ENCODE results near the gene KRTAP10-10. TPM values are rescaled to one million over a fixed set of nuclear protein-coding genes. Genes with fewer than 3 reads are reported as not detected.
"Not testable (repeated sequence)": the region's sequence is repeated elsewhere in the genome, so short reads cannot be mapped to it uniquely, and the experiment has no call there.

Gene KRTAP10-10
- total and polyA plus RNA-seq, 2 donors, result not detected

DNA sequence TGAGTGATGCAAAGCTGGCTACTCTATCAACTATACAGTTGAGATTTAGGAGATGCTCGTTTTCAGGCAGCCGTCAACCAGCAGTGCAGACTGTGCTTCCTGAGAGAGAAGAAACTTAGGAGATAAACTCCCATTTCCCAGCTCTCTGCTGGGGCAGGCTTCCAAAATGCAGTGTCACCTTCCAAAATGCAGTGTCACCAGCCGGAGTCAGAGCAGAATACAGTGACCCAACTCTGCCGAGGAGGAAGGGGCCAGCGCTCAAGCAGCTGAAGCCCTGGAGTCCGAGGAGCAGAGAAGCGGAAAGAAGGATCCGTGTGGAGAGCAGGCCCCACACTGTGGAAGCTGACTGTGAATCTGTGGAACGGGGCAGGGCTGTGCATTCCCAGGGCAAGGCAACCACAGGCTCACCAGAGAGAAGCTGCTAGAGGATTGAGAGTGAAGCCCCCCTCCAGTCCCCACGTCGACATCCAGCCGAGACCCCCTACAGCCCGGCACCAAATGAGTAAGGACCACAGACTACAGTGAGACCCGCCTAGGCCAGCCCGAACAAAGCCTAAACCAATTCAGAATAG is 45.5 kb downstream of the KRTAP10-10 start:
- DNase-seq (ENCODE audit: extremely low spot score), result no peak
- WGBS, result 76% methylated on average over 15 of the region's 15 CpGs
- H3K4me1 ChIP-seq (ENCODE audit: insufficient read depth), result no peaks in the 10 kb centered on the region

DNA sequence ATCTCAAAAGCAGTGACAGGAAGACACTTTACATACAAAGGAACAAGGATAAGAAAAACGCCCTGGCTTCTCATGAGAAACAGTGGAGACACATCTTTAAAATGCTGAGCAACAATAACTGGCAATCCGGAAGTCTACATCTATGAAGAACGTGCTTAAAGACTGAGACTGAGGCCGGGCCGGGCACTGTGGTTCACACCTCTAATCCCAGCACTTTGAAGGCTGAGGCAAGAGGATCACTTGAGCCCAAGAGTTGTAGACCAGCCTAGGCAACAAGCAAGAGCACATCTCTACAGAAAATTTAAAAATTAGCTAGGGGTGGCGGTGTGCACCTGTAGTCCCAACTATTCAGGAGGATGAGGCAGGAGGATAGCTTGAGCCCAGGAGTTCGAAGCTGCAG is 46.9 kb downstream of the KRTAP10-10 start:
- WGBS, result 75% methylated on average over 7 of the region's 7 CpGs
- H3K4me3 ChIP-seq (ENCODE audit: low read depth, low read length), result no peak overlapping the region
- no peaks in the 10 kb centered on the region for H3K4me1 ChIP-seq (ENCODE audit: insufficient read depth)
- no peaks in the 10 kb centered on the region for H3K36me3 ChIP-seq (ENCODE audit: insufficient read depth)
- DNase-seq (ENCODE audit: extremely low spot score), result no peak
- H3K27ac ChIP-seq (ENCODE audit: low read depth), result no peak overlapping the region

More for the DNA sequence above, 45.5 kb downstream of the KRTAP10-10 start:
- Histone ChIP-seq H3K36me3 (ENCODE audit: insufficient read depth) (no peaks in the 10 kb centered on the region), H3K4me3 (ENCODE audit: low read depth, low read length) (no peak overlapping the region), H3K27ac (ENCODE audit: low read depth) (no peak overlapping the region)

DNA sequence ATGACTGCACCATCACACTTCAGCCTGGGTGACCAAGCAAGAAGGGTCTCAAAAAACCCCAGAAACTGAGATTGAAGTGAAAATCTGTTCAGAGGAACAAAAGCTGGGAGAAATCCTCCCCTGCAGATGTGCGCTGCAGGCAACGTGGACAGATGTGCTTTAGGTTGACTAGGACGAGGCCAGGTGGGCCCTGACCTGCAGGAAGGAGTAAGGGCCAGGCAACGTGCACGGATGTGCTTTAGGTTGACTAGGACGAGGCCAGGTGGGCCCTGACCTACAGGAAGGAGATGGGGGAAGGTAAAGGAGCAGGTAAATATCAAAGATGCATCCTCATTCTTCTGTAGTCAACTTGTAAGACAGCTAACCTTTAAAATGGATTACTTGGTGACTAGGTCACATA is 47.3 kb downstream of the KRTAP10-10 start:
- Histone ChIP-seq H3K4me1 (ENCODE audit: insufficient read depth) (no peaks in the 10 kb centered on the region), H3K27ac (ENCODE audit: low read depth) (no peak overlapping the region), H3K36me3 (ENCODE audit: insufficient read depth) (no peaks in the 10 kb centered on the region), H3K4me3 (ENCODE audit: low read depth, low read length) (no peak overlapping the region)
- WGBS, result 76% methylated on average over 6 of the region's 6 CpGs
- DNase-seq (ENCODE audit: extremely low spot score), result no peak

DNA sequence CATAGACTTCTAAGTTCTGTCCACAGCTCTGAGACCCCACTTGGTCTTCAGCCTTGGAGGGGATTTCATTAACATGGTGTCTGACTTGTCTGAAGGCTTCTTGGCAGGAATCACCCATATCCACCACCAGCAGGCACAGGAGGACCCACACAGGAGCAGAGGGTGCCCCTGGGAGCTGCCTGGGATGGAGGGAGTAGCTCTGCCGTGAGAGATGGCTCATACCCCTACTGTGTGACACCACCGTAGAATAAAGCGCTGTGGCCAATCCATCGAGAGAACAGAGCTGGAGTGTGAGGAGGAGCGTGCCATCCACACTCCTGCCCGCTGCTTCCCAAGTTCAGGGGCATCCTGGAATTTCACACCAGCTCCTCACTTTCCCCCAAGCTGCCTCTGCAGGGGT is 47.9 kb downstream of the KRTAP10-10 start:
- not testable (repeated sequence) for DNase-seq (ENCODE audit: extremely low spot score); H3K4me3 ChIP-seq (ENCODE audit: low read depth, low read length); H3K36me3 ChIP-seq (ENCODE audit: insufficient read depth); H3K27ac ChIP-seq (ENCODE audit: low read depth); H3K4me1 ChIP-seq (ENCODE audit: insufficient read depth)
- WGBS, result 92% methylated on average over 6 of the region's 6 CpGs

DNA sequence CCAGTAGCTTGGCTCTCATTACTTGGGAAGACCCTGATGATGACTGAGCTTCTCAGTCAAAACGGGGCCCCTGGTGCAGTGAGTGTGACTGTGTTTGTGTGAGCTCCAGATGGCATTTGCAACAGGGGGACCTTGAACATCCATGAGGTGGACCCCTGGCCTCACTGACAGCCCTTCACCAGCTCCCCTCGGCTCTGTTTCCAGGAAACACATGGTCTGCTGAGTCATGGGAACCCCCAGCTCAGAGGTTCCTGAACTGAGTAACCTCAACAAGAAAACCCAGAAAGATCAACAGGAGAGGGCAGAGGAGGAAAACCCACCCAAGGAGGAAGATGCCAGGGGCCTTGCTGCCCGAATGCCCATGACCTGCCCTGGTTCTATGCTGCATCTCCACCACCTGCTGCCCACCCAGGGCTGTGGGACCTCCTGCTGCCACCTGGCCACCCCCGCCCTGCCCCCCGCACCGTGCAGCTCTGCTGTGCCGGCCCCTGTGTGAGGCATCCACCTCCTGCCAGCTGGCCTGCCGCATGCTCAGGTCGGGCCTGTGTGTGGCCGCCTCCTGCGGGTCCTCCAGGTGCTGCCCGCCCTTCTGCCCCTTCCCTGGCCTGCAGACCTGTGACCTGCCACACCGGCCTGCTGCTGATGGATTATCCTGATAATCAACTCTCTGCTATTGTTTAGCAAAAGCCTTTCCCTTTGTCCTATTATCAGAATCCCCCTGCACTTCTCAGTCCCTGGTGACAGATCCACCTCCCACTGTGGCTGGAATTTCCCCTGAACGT is 49.0 kb downstream of the KRTAP10-10 start:
- DNase-seq (ENCODE audit: extremely low spot score), result no peak
- WGBS, result 36% methylated on average over 14 of the region's 14 CpGs
- Histone ChIP-seq H3K27ac (ENCODE audit: low read depth) (no peak overlapping the region), H3K4me1 (ENCODE audit: insufficient read depth) (no peaks in the 10 kb centered on the region), H3K36me3 (ENCODE audit: insufficient read depth) (no peaks in the 10 kb centered on the region), H3K4me3 (ENCODE audit: low read depth, low read length) (no peak overlapping the region)

DNA sequence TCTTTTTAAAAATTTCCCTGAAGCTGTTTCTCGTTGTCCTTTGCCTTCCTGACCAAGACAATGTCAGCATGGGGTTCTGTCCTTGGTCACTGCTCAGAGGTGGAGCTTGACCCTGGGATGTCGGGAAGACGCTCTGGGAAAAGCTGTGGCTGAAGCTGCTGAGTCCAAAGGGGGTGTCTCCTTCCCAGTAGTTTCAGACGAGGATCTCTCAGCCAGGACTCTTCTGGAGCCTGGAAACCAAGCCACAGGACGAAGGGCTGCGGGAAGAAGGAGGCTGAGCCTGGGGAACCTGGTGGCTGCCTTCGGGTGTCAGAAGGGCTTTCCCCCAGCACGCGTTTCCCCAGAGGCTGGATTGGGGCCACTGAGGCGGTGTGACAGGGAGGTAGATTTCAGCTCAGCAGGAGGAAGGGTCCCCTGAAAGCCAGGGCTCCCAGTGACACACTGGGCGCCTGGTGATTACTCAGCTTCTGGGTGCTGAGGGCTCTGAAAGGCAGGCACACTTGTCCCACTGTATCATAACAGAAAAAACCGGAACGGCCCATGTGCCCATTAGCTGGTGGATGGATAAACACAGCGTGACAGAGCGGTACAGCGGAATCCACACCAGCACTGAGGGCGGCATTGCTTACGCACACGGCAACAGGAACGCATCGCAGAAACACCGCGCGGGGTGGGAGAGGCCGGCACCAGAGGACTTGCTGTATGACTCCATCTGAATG is 49.8 kb downstream of the KRTAP10-10 start:
- 68% methylated on average over 25 of the region's 25 CpGs for WGBS
- H3K4me3 ChIP-seq (ENCODE audit: low read depth, low read length), result no peak overlapping the region
- H3K27ac ChIP-seq (ENCODE audit: low read depth), result no peak overlapping the region
- H3K36me3 ChIP-seq (ENCODE audit: insufficient read depth), result no peaks in the 10 kb centered on the region
- no peak for DNase-seq (ENCODE audit: extremely low spot score)
- H3K4me1 ChIP-seq (ENCODE audit: insufficient read depth), result no peaks in the 10 kb centered on the region

DNA sequence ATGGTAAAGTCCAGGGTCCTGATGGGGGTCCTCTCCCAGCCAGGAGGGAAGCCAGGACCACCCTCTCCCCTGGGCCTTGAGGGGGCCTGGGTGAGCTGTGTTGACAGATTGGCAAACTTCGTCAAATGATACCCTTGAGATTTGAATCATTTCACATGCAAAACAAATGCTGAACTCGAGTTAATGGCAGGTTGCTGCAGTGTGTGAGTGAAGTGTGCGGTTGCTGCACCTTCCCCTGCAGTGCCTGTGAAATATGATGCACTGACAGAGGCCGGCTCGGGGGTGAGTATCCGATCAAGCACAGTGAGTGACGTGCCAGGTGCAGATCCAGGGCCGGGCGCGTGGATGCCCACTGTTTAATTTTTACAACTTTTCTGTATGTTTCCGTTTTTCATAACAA is 50.5 kb downstream of the KRTAP10-10 start:
- Histone ChIP-seq H3K4me1 (ENCODE audit: insufficient read depth) (no peaks in the 10 kb centered on the region), H3K4me3 (ENCODE audit: low read depth, low read length) (no peak overlapping the region), H3K27ac (ENCODE audit: low read depth) (no peak overlapping the region), H3K36me3 (ENCODE audit: insufficient read depth) (no peaks in the 10 kb centered on the region)
- 50% methylated on average over 11 of the region's 11 CpGs for WGBS
- no peak for DNase-seq (ENCODE audit: extremely low spot score)

Small RNA genes within 50 kb of the gene (small RNA-seq; reads per million reads assigned to genes)
- not detected for gene KRTAP12-6P

Other genes starting within 250 kb of the KRTAP10-10 start
- gene LRRC3, start 181.8 kb upstream of the KRTAP10-10 start, total RNA-seq, result 1.5 TPM
- gene LRRC3, start 181.8 kb upstream of the KRTAP10-10 start, polyA plus RNA-seq, result 4.1 TPM
- not detected for gene KRTAP10-1, start 97.2 kb upstream of the KRTAP10-10 start, total RNA-seq
- gene KRTAP10-1, start 97.2 kb upstream of the KRTAP10-10 start, polyA plus RNA-seq, result not detected
- not detected for gene KRTAP10-2, start 85.9 kb upstream of the KRTAP10-10 start, total RNA-seq
- gene KRTAP10-2, start 85.9 kb upstream of the KRTAP10-10 start, polyA plus RNA-seq, result not detected
- gene KRTAP10-3, start 78.6 kb upstream of the KRTAP10-10 start, total RNA-seq, result not detected
- gene KRTAP10-3, start 78.6 kb upstream of the KRTAP10-10 start, polyA plus RNA-seq, result not detected
- not detected for gene KRTAP10-4, start 63.6 kb upstream of the KRTAP10-10 start, total RNA-seq
- gene KRTAP10-4, start 63.6 kb upstream of the KRTAP10-10 start, polyA plus RNA-seq, result not detected
- gene KRTAP10-5, start 56.8 kb upstream of the KRTAP10-10 start, total RNA-seq, result not detected
- gene KRTAP10-5, start 56.8 kb upstream of the KRTAP10-10 start, polyA plus RNA-seq, result not detected
- gene KRTAP10-6, start 44.9 kb upstream of the KRTAP10-10 start, total RNA-seq, result not detected
- gene KRTAP10-6, start 44.9 kb upstream of the KRTAP10-10 start, polyA plus RNA-seq, result not detected
- not detected for gene KRTAP10-7, start 36.8 kb upstream of the KRTAP10-10 start, total RNA-seq
- not detected for gene KRTAP10-7, start 36.8 kb upstream of the KRTAP10-10 start, polyA plus RNA-seq
- gene KRTAP10-8, start 25.3 kb upstream of the KRTAP10-10 start, total RNA-seq, result not detected
- not detected for gene KRTAP10-8, start 25.3 kb upstream of the KRTAP10-10 start, polyA plus RNA-seq
- not detected for gene KRTAP10-9, start 10.3 kb upstream of the KRTAP10-10 start, total RNA-seq
- gene KRTAP10-9, start 10.3 kb upstream of the KRTAP10-10 start, polyA plus RNA-seq, result not detected
- not detected for gene KRTAP10-11, start 9.1 kb downstream of the KRTAP10-10 start, total RNA-seq
- not detected for gene KRTAP10-11, start 9.1 kb downstream of the KRTAP10-10 start, polyA plus RNA-seq
- gene KRTAP12-4, start 17.3 kb downstream of the KRTAP10-10 start, total RNA-seq, result not detected
- not detected for gene KRTAP12-4, start 17.3 kb downstream of the KRTAP10-10 start, polyA plus RNA-seq
- gene KRTAP12-3, start 20.6 kb downstream of the KRTAP10-10 start, total RNA-seq, result not detected
- gene KRTAP12-3, start 20.6 kb downstream of the KRTAP10-10 start, polyA plus RNA-seq, result not detected
- not detected for gene KRTAP12-2, start 29.6 kb downstream of the KRTAP10-10 start, total RNA-seq
- gene KRTAP12-2, start 29.6 kb downstream of the KRTAP10-10 start, polyA plus RNA-seq, result not detected
- not detected for gene KRTAP12-1, start 44.8 kb downstream of the KRTAP10-10 start, total RNA-seq
- gene KRTAP12-1, start 44.8 kb downstream of the KRTAP10-10 start, polyA plus RNA-seq, result not detected
- gene KRTAP10-12, start 59.8 kb downstream of the KRTAP10-10 start, total RNA-seq, result not detected
- not detected for gene KRTAP10-12, start 59.8 kb downstream of the KRTAP10-10 start, polyA plus RNA-seq
- 0.21 TPM for gene TSPEAR, start 74.2 kb downstream of the KRTAP10-10 start, total RNA-seq
- 0.03 TPM for gene TSPEAR, start 74.2 kb downstream of the KRTAP10-10 start, polyA plus RNA-seq
- gene UBE2G2, start 164.5 kb downstream of the KRTAP10-10 start, total RNA-seq, result 75.9 TPM
- gene UBE2G2, start 164.5 kb downstream of the KRTAP10-10 start, polyA plus RNA-seq, result 65.4 TPM
- gene SUMO3, start 180.7 kb downstream of the KRTAP10-10 start, total RNA-seq, result 33.7 TPM
- 84.2 TPM for gene SUMO3, start 180.7 kb downstream of the KRTAP10-10 start, polyA plus RNA-seq
- gene PTTG1IP, start 236.3 kb downstream of the KRTAP10-10 start, total RNA-seq, result 154 TPM
- gene PTTG1IP, start 236.3 kb downstream of the KRTAP10-10 start, polyA plus RNA-seq, result 233 TPM

Data from urinary bladder (tissue), 4 donors.